ENCODE results near the gene ARHGEF1.

The ARHGEF1 gene

GRCh38 chr19:41888926-41889325, 5.9 kb downstream of the ARHGEF1 start:
- H3K4me3 ChIP-seq (ENCODE audit: low read depth, low read length, poor library complexity, severe bottlenecking): no peak overlapping the region
- no peak overlapping the region for H3K4me2 ChIP-seq (ENCODE audit: low read length)
- no peak overlapping the region for H2AFZ ChIP-seq (ENCODE audit: low read length)
- H3F3A ChIP-seq (ENCODE audit: insufficient read depth, low read length): no peaks in the 10 kb centered on the region
- no peaks in the 10 kb centered on the region for H3K27me3 ChIP-seq (ENCODE audit: insufficient read depth, low read length)
- peaks cover 36% of the 10 kb centered on the region for H3K4me1 ChIP-seq (ENCODE audit: insufficient read depth, low read length, severe bottlenecking)
- H3K9me3 ChIP-seq (ENCODE audit: low read length): no peaks in the 10 kb centered on the region
- TF ChIP-seq EZH2 (IDR thresholded peaks at IDR 0.05; ENCODE audit: borderline replicate concordance, low read length) (no peak), CTCF (IDR thresholded peaks at IDR 0.05; ENCODE audit: low read length) (no peak)
- peaks cover 34% of the 10 kb centered on the region for H3K36me3 ChIP-seq (ENCODE audit: insufficient read depth, low read length)
- H3K9me2 ChIP-seq (ENCODE audit: low read depth, low read length): no peaks in the 10 kb centered on the region
- H3K9ac ChIP-seq (ENCODE audit: low read length): no peak overlapping the region
- peaks cover 10% of the 10 kb centered on the region for H3K79me2 ChIP-seq (ENCODE audit: insufficient read depth, low read length)
- H3K27ac ChIP-seq (ENCODE audit: low read depth, low read length, poor library complexity, severe bottlenecking): peak overlapping the region; percentile 1
- no peaks in the 10 kb centered on the region for H4K20me1 ChIP-seq (ENCODE audit: insufficient read depth, low read length)

GRCh38 chr19:41889896-41890295, 6.9 kb downstream of the ARHGEF1 start:
- Histone ChIP-seq H3K9ac (ENCODE audit: low read length) (no peak overlapping the region), H3K36me3 (ENCODE audit: insufficient read depth, low read length) (peaks cover 44% of the 10 kb centered on the region), H3K79me2 (ENCODE audit: insufficient read depth, low read length) (peaks cover 4% of the 10 kb centered on the region), H3K9me3 (ENCODE audit: low read length) (no peaks in the 10 kb centered on the region), H3K4me3 (ENCODE audit: low read depth, low read length, poor library complexity, severe bottlenecking) (no peak overlapping the region), H3K4me2 (ENCODE audit: low read length) (no peak overlapping the region), H4K20me1 (ENCODE audit: insufficient read depth, low read length) (no peaks in the 10 kb centered on the region), H3K27me3 (ENCODE audit: insufficient read depth, low read length) (no peaks in the 10 kb centered on the region), H2AFZ (ENCODE audit: low read length) (no peak overlapping the region), H3K27ac (ENCODE audit: low read depth, low read length, poor library complexity, severe bottlenecking) (no peak overlapping the region), H3K4me1 (ENCODE audit: insufficient read depth, low read length, severe bottlenecking) (peaks cover 34% of the 10 kb centered on the region), H3F3A (ENCODE audit: insufficient read depth, low read length) (no peaks in the 10 kb centered on the region), H3K9me2 (ENCODE audit: low read depth, low read length) (no peaks in the 10 kb centered on the region)
- TF ChIP-seq EZH2 (IDR thresholded peaks at IDR 0.05; ENCODE audit: borderline replicate concordance, low read length) (no peak), CTCF (IDR thresholded peaks at IDR 0.05; ENCODE audit: low read length) (no peak)

GRCh38 chr19:41890936-41891335, 8.0 kb downstream of the ARHGEF1 start:
- no peaks in the 10 kb centered on the region for H3K79me2 ChIP-seq (ENCODE audit: insufficient read depth, low read length)
- H4K20me1 ChIP-seq (ENCODE audit: insufficient read depth, low read length): no peaks in the 10 kb centered on the region
- no peaks in the 10 kb centered on the region for H3K27me3 ChIP-seq (ENCODE audit: insufficient read depth, low read length)
- no peak for TF ChIP-seq EZH2 (IDR thresholded peaks at IDR 0.05; ENCODE audit: borderline replicate concordance, low read length)
- TF ChIP-seq CTCF (IDR thresholded peaks at IDR 0.05; ENCODE audit: low read length): no peak
- no peaks in the 10 kb centered on the region for H3F3A ChIP-seq (ENCODE audit: insufficient read depth, low read length)
- no peaks in the 10 kb centered on the region for H3K9me2 ChIP-seq (ENCODE audit: low read depth, low read length)
- no peaks in the 10 kb centered on the region for H3K9me3 ChIP-seq (ENCODE audit: low read length)
- H3K4me3 ChIP-seq (ENCODE audit: low read depth, low read length, poor library complexity, severe bottlenecking): no peak overlapping the region
- peaks cover 54% of the 10 kb centered on the region for H3K36me3 ChIP-seq (ENCODE audit: insufficient read depth, low read length)
- no peak overlapping the region for H3K27ac ChIP-seq (ENCODE audit: low read depth, low read length, poor library complexity, severe bottlenecking)
- no peak overlapping the region for H3K4me2 ChIP-seq (ENCODE audit: low read length)
- H3K4me1 ChIP-seq (ENCODE audit: insufficient read depth, low read length, severe bottlenecking): peaks cover 23% of the 10 kb centered on the region
- no peak overlapping the region for H2AFZ ChIP-seq (ENCODE audit: low read length)
- no peak overlapping the region for H3K9ac ChIP-seq (ENCODE audit: low read length)
